Keratinocyte (primary cell): ENCODE data around the gene GOLGA7B. TPM values are rescaled to one million over a fixed set of nuclear protein-coding genes. Genes with fewer than 3 reads are reported as not detected.

Experiments used
- DNase-seq: peaks from one replicate; pipeline ENCODE4 v3.0.0-alpha.2; 2011; ENCODE audit warnings: low read depth, missing footprints, low spot score
- FAIRE-seq: peaks from 2 replicates; lab custom pipeline; 2011; peaks lifted over from hg19 to GRCh38; lab: Jason Lieb, UNC
- H2AFZ ChIP-seq: 2 replicates; pipeline ENCODE4 v1.6.0; 2012; ENCODE audit warnings: low read length, control low read depth, inconsistent platforms; ENCODE audit not compliant: control insufficient read depth
- H3K27ac ChIP-seq: 2 replicates; pipeline ENCODE4 v1.5.1; 2011; ENCODE audit warnings: low read length; ENCODE audit not compliant: control insufficient read depth, insufficient read depth
- H3K27me3 ChIP-seq: 3 replicates; pipeline ENCODE4 v1.6.0; 2011; ENCODE audit warnings: low read length; ENCODE audit not compliant: control insufficient read depth, insufficient read depth; ENCODE audit errors: extremely low read depth
- H3K36me3 ChIP-seq, 2 experiments: 2 replicates in 1 of 2; 3 replicates in 1 of 2; pipeline ENCODE4 v1.5.1; 2011; ENCODE audit warnings: low read length in 2 of 2, mild to moderate bottlenecking in 1 of 2; ENCODE audit not compliant: control insufficient read depth in 2 of 2, insufficient read depth in 2 of 2; ENCODE audit errors: extremely low read depth in 1 of 2
- H3K4me1 ChIP-seq: 3 replicates; pipeline ENCODE4 v1.5.1; 2011; ENCODE audit warnings: low read length; ENCODE audit not compliant: control insufficient read depth, insufficient read depth; ENCODE audit errors: extremely low read depth
- H3K4me2 ChIP-seq: 3 replicates; pipeline ENCODE4 v1.6.0; 2011; ENCODE audit warnings: low read depth, low read length; ENCODE audit not compliant: control insufficient read depth, insufficient read depth; ENCODE audit errors: extremely low read depth
- H3K4me3 ChIP-seq, 3 experiments: fragments of 200-600 bp in 1 of 3; sonication (generic) in 1 of 3; 2 replicates in 2 of 3; 3 replicates in 1 of 3; pipeline ENCODE4 v1.5.1; 2011 to 2016; ENCODE audit warnings: low read length in 3 of 3, mild to moderate bottlenecking in 3 of 3, control low read depth in 2 of 3, inconsistent platforms in 1 of 3, low read depth in 1 of 3, mixed read lengths in 1 of 3, mixed run types in 1 of 3, moderate library complexity in 1 of 3; ENCODE audit not compliant: control insufficient read depth in 2 of 3, insufficient read depth in 2 of 3; ENCODE audit errors: extremely low read depth in 1 of 3
- H3K79me2 ChIP-seq: 2 replicates; pipeline ENCODE4 v1.6.0; 2012; ENCODE audit warnings: low read length; ENCODE audit not compliant: control insufficient read depth, insufficient read depth
- H3K9ac ChIP-seq: 3 replicates; pipeline ENCODE4 v1.6.0; 2011; ENCODE audit warnings: low read length; ENCODE audit not compliant: control insufficient read depth, insufficient read depth; ENCODE audit errors: extremely low read depth
- H3K9me1 ChIP-seq: 3 replicates; pipeline ENCODE4 v1.6.0; 2011; ENCODE audit warnings: low read length; ENCODE audit not compliant: control insufficient read depth, insufficient read depth; ENCODE audit errors: extremely low read depth
- H3K9me3 ChIP-seq: 2 replicates; pipeline ENCODE4 v1.5.1; 2012; ENCODE audit warnings: low read depth, low read length; ENCODE audit not compliant: control insufficient read depth
- H4K20me1 ChIP-seq: 3 replicates; pipeline ENCODE4 v1.6.0; 2011; ENCODE audit warnings: low read length; ENCODE audit not compliant: control insufficient read depth, insufficient read depth; ENCODE audit errors: extremely low read depth
- CTCF ChIP-seq, 3 experiments: IDR thresholded peaks in 1 of 3; conservative IDR thresholded peaks in 1 of 3; optimal IDR thresholded peaks in 1 of 3; 2 replicates in 2 of 3; 3 replicates in 1 of 3; pipeline versions ENCODE3 to v1.5.1; 2011; ENCODE audit warnings: low read length in 3 of 3, mild to moderate bottlenecking in 3 of 3, moderate library complexity in 2 of 3, control low read depth in 1 of 3, inconsistent platforms in 1 of 3; ENCODE audit not compliant: insufficient read depth in 2 of 3; ENCODE audit errors: extremely low read depth in 1 of 3
- EZH2 ChIP-seq: IDR thresholded peaks from one replicate; pipeline ENCODE4 v1.6.1; 2012; ENCODE audit warnings: inconsistent platforms, mild to moderate bottlenecking, low read length, moderate library complexity
- dilution Hi-C: fragments of 300-500 bp; cut with MboI; formaldehyde crosslinking; loops from one replicate; pipeline ENCODE4 v1.7.0; 2020; ENCODE audit warnings: low sequenced_read_pairs; ENCODE audit not compliant: extremely low pct_ligation_motif_present
- polyA plus RNA-seq, 5 experiments: library from polyadenylated mRNA; depleted of rRNA in 3 of 5; stranded (reverse) in 3 of 5; stranded (forward) in 1 of 5; unstranded in 1 of 5; fragments of >200 nt; gene quantifications; 1 replicate in 1 of 5; 2 replicates in 3 of 5; 3 replicates in 1 of 5; pipeline versions ENCODE4 v1.2.1 to v1.2.3, GENCODE V29; 2011 to 2012; ENCODE audit warnings: missing spikeins in 2 of 5, low read depth in 1 of 5, low replicate concordance in 1 of 5

The GOLGA7B gene
- polyA plus RNA-seq, 1 donor (not counting 4 experiments of a cell fraction or from before 2014, with no cell fraction given), result 4.9 TPM

GRCh38 chr10:97861097-97861750, 11.6 kb downstream of the GOLGA7B start:
- H4K20me1 ChIP-seq, result no peaks in the 10 kb centered on the region
- no peaks in the 10 kb centered on the region for H3K9me1 ChIP-seq
- no peak overlapping the region for H3K9ac ChIP-seq
- DNase-seq, result no peak
- no peak overlapping the region for H3K27ac ChIP-seq
- FAIRE-seq, result peak; percentile 83
- no peak overlapping the region for H3K4me3 ChIP-seq
- dilution Hi-C loops, result loop anchor here (25.0 kb wide), 1 partner anchor 99 kb away; the partner anchor contains the start of gene SFRP5
- no peaks in the 10 kb centered on the region for H3K79me2 ChIP-seq
- no peak overlapping the region for H3K4me2 ChIP-seq
- H3K9me3 ChIP-seq, result no peaks in the 10 kb centered on the region
- no peaks in the 10 kb centered on the region for H3K27me3 ChIP-seq
- TF ChIP-seq CTCF (optimal IDR thresholded peaks at IDR 0.05 in 1 of 3, IDR thresholded peaks at IDR 0.05 in 1 of 3, conservative IDR thresholded peaks at IDR 0.05 in 1 of 3; ENCODE audit: extremely low read depth in 1 of 3, insufficient read depth in 2 of 3, low read length in 3 of 3), result no peak
- no peak for TF ChIP-seq EZH2
- H2AFZ ChIP-seq, result no peak overlapping the region
- H3K4me1 ChIP-seq, result peaks cover 10% of the 10 kb centered on the region
- peaks cover 0 to 1% of the 10 kb centered on the region in 2 experiments for H3K36me3 ChIP-seq

- no peak for FAIRE-seq
- H3K4me2 ChIP-seq, result no peak overlapping the region
These were observed 12.3 kb downstream of the GOLGA7B start for GRCh38 chr10:97861924-97862323.

More at GRCh38 chr10:97861924-97862323, 12.3 kb downstream of the GOLGA7B start:
- TF ChIP-seq CTCF (optimal IDR thresholded peaks at IDR 0.05 in 1 of 3, IDR thresholded peaks at IDR 0.05 in 1 of 3, conservative IDR thresholded peaks at IDR 0.05 in 1 of 3; ENCODE audit: extremely low read depth in 1 of 3, insufficient read depth in 2 of 3, low read length in 3 of 3) (no peak), EZH2 (no peak)
- Histone ChIP-seq H3K9me3 (no peaks in the 10 kb centered on the region), H3K9me1 (no peaks in the 10 kb centered on the region), H4K20me1 (no peaks in the 10 kb centered on the region), H3K4me1 (peaks cover 10% of the 10 kb centered on the region), H3K4me3 (no peak overlapping the region), H3K79me2 (no peaks in the 10 kb centered on the region), H3K27ac (no peak overlapping the region), H3K9ac (no peak overlapping the region), H2AFZ (no peak overlapping the region), H3K27me3 (no peaks in the 10 kb centered on the region), H3K36me3 (peaks cover 0 to 1% of the 10 kb centered on the region in 2 experiments)
- dilution Hi-C loops, result loop anchor here (25.0 kb wide), 1 partner anchor 100 kb away; the partner anchor contains the start of gene SFRP5
- DNase-seq, result no peak
